OCI-LY1 (cell line): Measurements from ENCODE around the gene RPA1.

Source experiments
- CTCF ChIP-seq: fragments of 200-600 bp; sonication (generic), shearing (Covaris generic); IDR thresholded peaks from 2 replicates; pipeline ENCODE4 v1.5.1; 2017; ENCODE audit warnings: mild to moderate bottlenecking, antibody characterized with exemption, low read length, moderate library complexity, mixed read lengths
- EZH2 ChIP-seq: fragments of 200-600 bp; sonication (generic), shearing (Covaris generic); IDR thresholded peaks from 2 replicates; pipeline ENCODE4 v1.8.0; 2017; ENCODE audit warnings: borderline replicate concordance, mixed run types, mild to moderate bottlenecking, antibody characterized with exemption, low read length, moderate library complexity, mixed read lengths

DNA sequence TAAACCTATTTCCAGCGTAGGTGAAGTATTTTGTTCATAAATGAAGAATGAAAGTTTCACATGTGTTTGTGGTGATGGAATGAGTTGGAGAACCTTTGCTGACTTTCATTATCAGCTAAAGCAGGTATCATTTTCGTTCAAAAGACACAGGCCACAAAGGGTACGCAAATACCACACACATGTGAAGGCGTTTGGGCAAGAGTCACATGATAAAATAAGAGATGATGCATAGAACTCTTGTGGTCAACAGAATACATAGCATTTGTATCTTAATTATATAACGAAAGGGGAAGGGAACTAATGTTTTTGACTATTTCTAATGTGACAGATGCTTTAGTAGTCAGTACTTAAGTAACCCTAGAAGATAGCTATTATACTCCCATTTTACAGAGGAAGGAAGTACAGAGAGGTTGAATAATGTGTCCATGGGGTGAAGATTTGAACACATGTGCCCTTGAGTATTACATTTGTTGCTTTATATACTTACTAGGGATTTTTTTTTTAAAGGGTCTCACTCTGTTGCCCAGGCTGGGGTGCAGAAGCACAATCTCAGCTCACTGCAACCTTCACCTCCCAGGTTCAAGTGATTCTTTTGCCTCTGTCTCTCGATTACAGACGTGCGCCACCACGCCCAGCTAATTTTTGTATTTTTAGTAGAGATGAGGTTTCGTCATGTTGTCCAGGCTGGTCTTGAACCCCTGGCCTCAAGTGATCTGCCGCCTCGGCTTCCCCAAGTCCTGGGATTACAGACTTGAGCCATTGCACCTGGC, 4.8 kb downstream of the RPA1 start:
- TF ChIP-seq CTCF (no peak), EZH2 (no peak)
